T-cell (primary cell): ENCODE data around the gene SSUH2. TPM values are rescaled to one million over a fixed set of nuclear protein-coding genes. Genes with fewer than 3 reads are reported as not detected.

Source experiments
- total RNA-seq, 35 experiments: library from RNA in 6 of 35; stranded (reverse) in 6 of 35; fragments of 120-200 nt in 1 of 35; gene quantifications; one replicate each; pipeline versions ENCODE4 v1.2.1 to v1.2.4 and lab custom pipeline; 2013 to 2026

The SSUH2 gene
- total RNA-seq, 5 donors from 2014 or later (not counting 1 experiment from before 2014, with no cell fraction given): 0.13 TPM; not detected in 4

Other genes starting within 250 kb of the SSUH2 start
- gene LMCD1, start 143.0 kb downstream of the SSUH2 start, total RNA-seq: 1 to 10 TPM in 1 of 5 donors, under 1 TPM in 4; 0.61 to 1.5 (median 0.63) TPM
- gene CAV3, start 89.0 kb upstream of the SSUH2 start, total RNA-seq: not detected
- gene OXTR, start 124.8 kb upstream of the SSUH2 start, total RNA-seq: under 1 TPM; 0.10 to 0.63 (median 0.18) TPM